C4-2B (cell line): Measurements from ENCODE around the gene FDXR.

ENCODE experiments used
- H3K27ac ChIP-seq: fragments of 450-650 bp; 2 replicates; pipeline ENCODE4 v1.5.1; 2017
- CTCF ChIP-seq: fragments of 450-650 bp; conservative IDR thresholded peaks from 2 replicates; pipeline ENCODE4 v1.5.1; 2017; ENCODE audit warnings: mild to moderate bottlenecking
- ZFX ChIP-seq: fragments of 450-650 bp; IDR thresholded peaks from 2 replicates; pipeline ENCODE4 v1.6.1; 2017

Gene FDXR

DNA sequence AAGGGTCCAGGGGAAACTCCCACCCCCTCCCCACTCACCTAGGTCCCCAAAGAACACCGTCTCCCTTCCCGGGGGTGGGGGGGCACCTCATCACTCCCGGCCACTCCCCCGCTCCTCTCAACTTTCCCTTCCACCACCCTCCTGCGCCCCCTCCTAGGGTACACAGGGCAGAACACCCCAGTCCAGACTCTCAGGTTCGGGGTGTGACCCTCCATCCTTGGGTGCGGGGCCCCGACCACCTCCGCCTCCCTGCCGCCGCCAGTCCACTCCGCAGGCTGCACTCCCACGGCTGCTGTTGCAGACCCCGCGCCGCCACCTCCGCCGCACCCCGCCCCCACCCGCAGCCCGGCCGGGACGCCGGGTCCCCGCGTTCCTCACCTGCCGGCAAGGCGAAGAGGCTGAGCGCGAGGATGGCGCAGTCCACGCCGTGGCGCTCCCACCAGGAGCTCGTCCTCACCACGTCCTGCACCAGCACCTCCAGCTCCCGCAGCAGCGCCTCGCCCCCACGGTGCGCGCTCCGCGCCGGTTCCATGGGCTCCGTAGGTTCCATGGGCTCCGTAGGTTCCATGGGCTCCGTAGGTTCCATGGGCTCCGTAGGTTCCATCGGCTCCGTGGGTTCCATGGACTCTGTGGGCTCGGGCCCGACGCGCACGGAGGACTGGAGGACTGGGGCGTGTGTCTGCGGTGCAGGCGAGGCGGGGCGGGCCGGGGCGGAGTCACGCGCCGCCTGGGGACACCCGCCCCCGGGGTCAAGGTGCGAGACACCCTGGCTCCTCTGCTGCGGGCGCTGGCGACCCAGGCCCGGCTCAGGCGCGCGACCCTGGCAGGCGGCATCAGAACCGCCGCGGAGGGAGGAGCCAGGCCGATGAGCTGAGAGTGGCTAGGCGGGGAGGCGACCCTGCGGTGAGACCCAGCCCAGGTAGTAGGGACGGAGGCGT, 20.4 kb upstream of the FDXR start, which contains the start of gene FADS6:
TSS of gene FADS6 (minus strand) at position 660 of the 938 bp plus-strand sequence. CDS start at position 622, 38 bp downstream.
- H3K27ac ChIP-seq: no peak within 1 kb of the TSS
- no peak for TF ChIP-seq ZFX
- TF ChIP-seq CTCF: no peak

GRCh38 chr17:74892013-74892841, 19.4 kb upstream of the FDXR start:
- no peak overlapping the region for H3K27ac ChIP-seq
- TF ChIP-seq ZFX (no peak), CTCF (no peak)

- TF ChIP-seq CTCF (no peak), ZFX (no peak)
These were observed 17.8 kb upstream of the FDXR start for GRCh38 chr17:74890554-74890953.

DNA sequence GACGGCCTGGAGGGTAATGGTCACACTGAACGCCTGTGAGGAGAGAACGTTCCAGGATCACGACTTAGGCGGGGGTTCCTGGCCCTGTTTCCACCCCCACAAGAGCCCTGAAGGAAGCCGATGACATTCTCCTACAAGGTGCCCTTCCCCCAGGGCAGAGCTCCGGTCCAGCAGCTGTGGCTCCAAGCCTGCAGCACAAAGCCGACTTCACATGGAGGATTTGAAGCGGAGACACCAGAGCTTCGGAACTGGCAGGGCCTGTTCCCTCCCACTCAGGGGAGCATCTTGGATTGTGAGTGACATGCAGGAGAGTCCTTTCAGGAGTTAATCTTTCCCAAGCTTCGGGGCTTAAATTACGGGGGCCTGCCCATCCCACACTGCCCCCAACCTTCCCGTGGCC, 15.7 kb upstream of the FDXR start:
- H3K27ac ChIP-seq: no peak overlapping the region

More at GRCh38 chr17:74890554-74890953, 17.8 kb upstream of the FDXR start:
- H3K27ac ChIP-seq: no peak overlapping the region

DNA sequence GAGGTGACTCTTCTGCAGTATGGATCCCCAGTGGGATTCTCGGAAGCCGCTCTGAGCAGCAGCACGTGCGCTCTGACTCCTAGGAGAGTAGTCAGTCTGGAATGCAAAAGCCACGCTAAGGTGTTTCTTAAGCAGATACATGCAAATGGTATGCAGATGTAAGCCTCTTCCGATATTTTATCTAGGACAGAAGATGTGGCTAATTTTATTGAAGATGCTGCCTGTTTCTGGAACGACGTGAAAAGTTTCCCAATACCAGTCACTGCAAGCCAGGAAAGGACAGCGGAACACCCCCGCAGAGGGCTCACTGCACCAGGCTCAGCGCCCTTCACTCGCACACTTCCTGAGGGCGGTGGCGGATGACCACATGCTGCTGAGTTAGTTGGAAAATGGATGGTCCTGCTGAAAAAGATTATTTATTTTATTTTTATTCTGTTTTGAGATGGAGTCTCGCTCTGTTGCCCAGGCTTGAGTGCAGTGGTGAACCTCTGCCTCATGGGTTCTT, 10.5 kb upstream of the FDXR start:
- TF ChIP-seq ZFX (no peak), CTCF (no peak)

More for the DNA sequence above, 15.7 kb upstream of the FDXR start:
- TF ChIP-seq CTCF (no peak), ZFX (no peak)

DNA sequence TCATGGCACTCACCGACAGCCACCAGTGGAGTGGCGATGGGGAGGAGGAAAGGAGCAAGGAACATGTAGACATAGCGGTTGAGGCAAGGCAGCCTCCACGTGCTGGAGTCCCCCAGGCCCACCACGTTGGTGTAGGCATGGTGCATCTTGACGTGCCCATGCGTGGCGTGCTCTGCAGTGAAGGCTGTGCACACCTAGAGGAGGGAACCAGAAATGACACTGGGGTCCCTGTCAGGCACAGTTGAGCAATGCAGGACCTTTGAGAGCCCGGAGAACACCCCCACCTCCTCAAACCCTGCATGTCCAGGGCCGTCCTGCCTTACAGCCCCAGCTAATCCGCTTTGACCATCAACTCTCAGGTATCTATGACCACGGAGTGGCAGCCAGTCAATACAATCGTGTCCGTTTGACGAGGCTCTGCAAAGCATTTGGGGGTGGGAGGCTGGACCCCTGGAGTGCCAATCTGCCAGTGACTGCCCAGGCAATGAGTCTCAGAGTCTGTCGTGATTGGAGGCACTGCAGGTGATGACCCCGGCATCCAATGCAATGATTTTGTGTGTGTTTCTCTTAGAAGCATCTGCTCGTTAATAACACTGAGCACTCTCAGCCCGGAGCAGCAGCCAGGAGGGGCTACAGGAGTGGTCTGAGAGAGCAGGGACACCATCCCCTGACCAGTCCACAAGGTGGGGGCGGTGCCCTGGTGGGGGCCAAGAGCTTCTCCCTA, 9.9 kb upstream of the FDXR start:
- H3K27ac ChIP-seq: no peak overlapping the region
- TF ChIP-seq ZFX: no peak
- TF ChIP-seq CTCF: no peak

More for the DNA sequence above, 10.5 kb upstream of the FDXR start:
- no peak overlapping the region for H3K27ac ChIP-seq
